NOMO-1 (cell line): Measurements from ENCODE around the gene FLT3.
A peak's percentile ranks its signal among the peaks of the same experiment; 100 is the strongest.
"Not testable (repeated sequence)": the region's sequence is repeated elsewhere in the genome, so short reads cannot be mapped to it uniquely, and the experiment has no call there.

ENCODE experiments used
- DNase-seq, 2 experiments: peaks; one replicate each; lab custom pipeline; 2025; ENCODE audit not compliant: unreplicated experiment in 2 of 2; lab: John Stamatoyannopoulos, UW

FLT3 gene

DNA sequence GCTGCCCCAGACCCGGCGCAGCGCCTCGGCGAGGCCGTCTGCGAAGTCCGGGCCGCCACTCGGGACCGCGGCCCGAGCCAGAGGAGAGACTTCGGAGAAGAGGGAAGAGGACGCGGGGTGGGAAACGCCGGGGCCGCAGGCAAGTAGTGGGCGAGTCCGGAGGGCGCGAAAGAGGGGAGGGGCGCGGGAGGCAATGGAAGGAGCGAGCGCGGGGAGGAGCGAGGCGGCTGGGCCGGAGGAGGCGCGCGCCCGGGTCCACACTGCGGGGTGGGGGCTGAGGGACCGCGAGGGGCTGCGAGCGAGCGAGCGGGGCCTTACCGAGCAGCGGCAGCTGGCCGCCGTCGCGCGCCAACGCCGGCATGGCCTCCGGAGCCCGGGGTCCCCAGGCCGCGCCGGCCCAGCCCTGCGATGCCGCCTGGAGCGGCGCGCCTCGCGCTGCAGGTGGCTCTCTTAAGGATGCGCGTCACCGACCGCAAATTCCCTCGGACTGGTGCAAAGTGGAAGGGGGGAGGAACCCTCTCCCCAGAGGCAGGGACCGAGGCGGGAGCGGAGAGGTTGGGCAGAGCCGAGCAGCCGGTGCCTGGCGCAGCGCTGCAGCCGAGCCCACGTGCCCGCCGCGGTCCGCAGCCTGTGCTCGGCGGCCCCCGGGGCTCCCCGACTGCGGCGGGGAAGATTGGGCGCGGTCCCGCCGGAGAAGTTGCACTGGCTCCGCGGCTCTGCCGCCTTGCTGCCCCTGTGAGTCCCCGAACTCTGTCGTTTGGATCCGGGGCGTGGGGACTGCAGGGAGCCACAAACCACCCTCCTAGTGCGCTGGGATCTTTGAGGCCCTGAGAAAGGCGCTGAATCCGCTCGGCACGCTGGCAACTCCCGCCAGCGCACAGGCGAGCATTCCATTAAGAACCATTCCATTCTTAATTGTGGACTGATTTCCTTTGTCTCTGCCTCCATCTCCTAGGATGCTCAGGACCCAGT is at the start of gene FLT3:
Gene FLT3, minus strand, starts transcription at position 427 of the 972 bp plus-strand sequence. Its CDS starts 66 bp downstream, at position 361.
- DNase-seq, result peak; percentile 97 to 98

DNA sequence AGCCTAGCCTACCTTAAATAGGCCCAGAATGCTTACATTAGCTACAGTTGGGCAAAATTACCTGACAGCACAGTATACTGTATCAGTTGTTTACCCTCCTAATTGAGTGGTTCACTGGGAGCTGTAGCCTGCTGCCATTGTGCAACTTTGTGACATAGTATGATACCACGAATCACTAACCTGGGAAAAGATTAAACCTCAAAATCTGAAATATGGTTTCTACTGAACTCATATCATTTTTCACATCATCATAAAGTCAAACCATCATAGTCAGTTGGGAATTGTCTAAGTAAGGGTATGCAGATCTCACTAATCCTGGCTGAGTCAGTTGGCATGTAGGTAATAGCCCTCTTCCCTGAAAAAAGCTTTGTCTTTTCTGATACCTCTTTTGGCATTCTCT is 47.1 kb upstream of the FLT3 start:
- DNase-seq, result no peak

GRCh38 chr13:28145049-28145448 is 44.7 kb upstream of the FLT3 start:
- no peak for DNase-seq

GRCh38 chr13:28141542-28141941 is 41.2 kb upstream of the FLT3 start:
- DNase-seq, result not testable (repeated sequence)

GRCh38 chr13:28140433-28141125 is 40.2 kb upstream of the FLT3 start:
- no peak for DNase-seq

- DNase-seq, result peak; percentile 98 to 99
Observed at GRCh38 chr13:28138756-28139470, 38.5 kb upstream of the FLT3 start.

DNA sequence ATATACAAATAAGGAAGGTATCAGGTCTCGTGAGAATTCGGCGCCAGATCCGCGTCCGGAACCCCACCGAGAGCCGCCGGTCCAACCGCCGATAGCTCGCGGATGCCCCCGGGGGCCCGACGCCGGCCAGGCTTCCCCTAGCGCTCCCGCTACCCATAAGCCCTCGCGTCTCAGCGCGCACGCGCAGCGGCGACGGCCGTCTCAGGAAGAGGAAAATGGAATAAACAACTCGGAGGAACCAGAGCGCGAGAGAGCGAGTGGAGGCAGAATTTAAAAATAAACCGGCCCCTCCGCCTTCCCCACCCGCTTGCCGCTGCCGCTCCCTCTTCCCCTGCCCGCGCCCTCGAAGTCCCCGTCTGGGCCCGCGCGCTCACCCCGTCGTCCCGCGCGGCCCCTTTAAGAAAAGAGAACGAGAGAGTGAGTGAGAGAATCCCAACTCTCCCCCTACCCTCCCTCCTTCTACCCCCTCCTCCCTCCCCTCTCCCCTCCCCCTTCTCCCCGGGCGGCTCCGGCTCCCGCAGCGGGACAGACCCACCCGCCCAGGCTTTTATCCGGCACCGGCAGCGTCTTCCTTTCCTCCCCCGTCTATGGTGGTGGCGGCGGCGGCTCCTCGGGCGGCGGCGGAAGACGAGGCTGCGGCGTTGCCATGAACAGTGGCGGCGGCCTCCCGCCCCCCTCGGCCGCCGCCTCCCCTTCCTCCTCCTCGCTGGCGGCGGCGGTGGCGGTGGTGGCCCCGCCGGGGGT is 37.8 kb upstream of the FLT3 start, which contains the start of gene PAN3:
Gene PAN3, plus strand, starts transcription at position 534 of the 744 bp plus-strand sequence. Its CDS starts 113 bp downstream, at position 647.
- DNase-seq, result peak; percentile 95

- peak in 1 of 2 experiments; percentile 62 for DNase-seq
Observed at GRCh38 chr13:28137596-28137995, 37.2 kb upstream of the FLT3 start.

- peak; percentile 25 to 38 for DNase-seq
Observed at GRCh38 chr13:28136916-28137315, 36.5 kb upstream of the FLT3 start.

DNA sequence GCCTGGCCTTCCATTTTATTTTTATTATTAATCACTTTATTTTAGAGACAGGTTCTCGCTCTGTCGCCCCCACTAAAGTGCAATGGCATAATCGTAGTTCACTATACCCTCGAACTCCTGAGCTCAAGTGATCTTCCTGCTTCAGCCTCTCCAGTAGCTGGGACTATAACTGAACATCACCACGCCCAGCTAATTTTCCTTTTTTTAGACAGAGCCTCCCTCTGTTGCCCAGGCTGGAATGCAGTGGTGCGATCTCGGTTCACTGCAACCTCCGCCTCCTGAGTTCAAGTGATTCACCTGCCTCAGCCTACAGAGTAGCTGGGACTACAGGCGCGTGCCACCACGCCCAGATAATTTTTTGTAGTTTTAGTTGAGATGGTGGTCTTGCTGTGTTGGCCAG is 31.3 kb upstream of the FLT3 start:
- DNase-seq, result no peak

GRCh38 chr13:28129911-28130693 is 29.7 kb upstream of the FLT3 start:
- no peak for DNase-seq

- peak in 1 of 2 experiments; percentile 48 for DNase-seq
Observed at GRCh38 chr13:28128926-28129325, 28.6 kb upstream of the FLT3 start.

DNA sequence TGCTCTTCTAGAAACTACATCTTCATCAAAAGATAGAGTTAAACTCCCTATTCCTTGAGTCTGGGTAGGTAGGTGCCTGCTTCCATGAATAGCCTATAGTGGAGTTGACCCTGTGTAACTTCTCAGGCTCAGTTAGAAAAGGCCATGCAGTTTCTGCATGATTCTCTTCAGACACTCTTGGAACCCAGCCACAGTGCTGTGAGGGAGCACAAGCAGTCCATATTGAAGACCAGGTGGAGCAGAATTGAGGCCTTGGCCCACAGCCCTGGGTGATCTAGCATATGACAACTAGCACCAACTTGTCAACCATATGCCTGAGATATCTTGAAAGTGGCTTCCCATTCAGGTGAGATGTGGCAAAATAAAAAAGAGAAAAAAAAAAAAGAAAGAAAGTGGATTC is 27.7 kb upstream of the FLT3 start:
- no peak for DNase-seq

GRCh38 chr13:28121224-28121623 is 20.8 kb upstream of the FLT3 start:
- DNase-seq, result no peak

GRCh38 chr13:28120317-28120716 is 19.9 kb upstream of the FLT3 start:
- DNase-seq, result no peak

- no peak for DNase-seq
Observed at GRCh38 chr13:28117689-28118377, 17.5 kb upstream of the FLT3 start.

DNA sequence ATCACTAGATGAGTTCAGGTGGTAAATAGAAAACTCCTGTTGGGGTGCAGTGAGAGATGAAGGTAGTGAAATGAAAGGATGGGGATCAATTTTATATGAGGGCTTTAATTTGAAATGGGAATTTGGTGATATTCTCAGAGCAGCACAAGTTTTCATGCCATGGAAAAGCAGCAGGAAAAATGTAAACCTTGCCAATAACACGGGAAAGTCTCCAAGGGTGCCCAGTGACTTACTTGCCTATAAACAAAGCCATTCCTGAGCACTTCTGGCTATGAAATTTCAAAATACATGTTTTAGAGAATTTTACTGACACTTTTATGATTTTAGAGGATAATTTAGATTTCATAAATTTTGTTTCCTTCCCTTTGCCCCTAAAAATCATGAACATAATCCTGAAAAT is 16.4 kb upstream of the FLT3 start:
- no peak for DNase-seq

DNA sequence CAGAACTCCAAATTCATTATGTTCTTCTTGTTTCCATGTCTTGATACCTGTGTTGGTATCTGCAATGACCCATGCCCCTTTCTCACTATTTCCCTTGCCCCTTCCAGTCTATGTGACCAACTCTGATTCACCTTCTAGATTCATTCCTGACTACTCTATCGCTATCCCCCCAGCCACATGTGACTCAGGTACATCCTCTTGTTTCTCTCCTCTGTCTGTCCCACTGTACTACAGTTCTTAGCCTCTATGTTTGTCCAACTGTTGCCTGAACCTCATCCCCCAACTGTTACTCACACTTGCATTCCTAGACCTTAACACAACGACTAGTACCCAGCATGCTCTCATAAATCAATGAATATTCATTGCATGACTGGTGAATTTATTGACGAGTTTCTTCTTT is 10.0 kb upstream of the FLT3 start:
- DNase-seq, result no peak

DNA sequence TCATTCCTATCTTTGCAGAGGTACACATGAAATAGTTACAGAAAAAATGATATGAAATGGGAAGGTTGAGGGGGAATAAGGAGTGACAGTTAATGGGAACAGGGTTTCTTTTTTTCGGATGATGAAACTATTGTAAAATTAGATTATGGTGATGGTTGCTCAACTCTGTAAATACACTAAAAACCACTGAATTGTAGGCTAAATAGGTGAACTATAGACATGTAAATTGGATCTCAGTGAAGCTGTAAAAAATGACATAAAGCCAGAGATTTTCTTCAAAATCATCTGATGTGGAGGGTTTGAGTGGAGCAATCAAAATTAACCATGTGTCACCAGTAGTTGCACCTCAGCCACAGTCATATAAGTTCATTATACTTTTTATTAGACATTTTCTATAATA is 6.6 kb upstream of the FLT3 start:
- DNase-seq, result peak; percentile 46 to 84
